Endometrium (tissue), 2 donors: ENCODE measurements around the gene SRSF6.
A peak's percentile ranks its signal among the peaks of the same experiment; 100 is the strongest.
"Not testable (repeated sequence)": the region's sequence is repeated elsewhere in the genome, so short reads cannot be mapped to it uniquely, and the experiment has no call there.

Experiments used
- FAIRE-seq: peaks from 2 replicates; lab custom pipeline; 2012; peaks lifted over from hg19 to GRCh38; lab: Jason Lieb, UNC
- donor health status: control.
- donor health status: control.

Gene SRSF6

DNA sequence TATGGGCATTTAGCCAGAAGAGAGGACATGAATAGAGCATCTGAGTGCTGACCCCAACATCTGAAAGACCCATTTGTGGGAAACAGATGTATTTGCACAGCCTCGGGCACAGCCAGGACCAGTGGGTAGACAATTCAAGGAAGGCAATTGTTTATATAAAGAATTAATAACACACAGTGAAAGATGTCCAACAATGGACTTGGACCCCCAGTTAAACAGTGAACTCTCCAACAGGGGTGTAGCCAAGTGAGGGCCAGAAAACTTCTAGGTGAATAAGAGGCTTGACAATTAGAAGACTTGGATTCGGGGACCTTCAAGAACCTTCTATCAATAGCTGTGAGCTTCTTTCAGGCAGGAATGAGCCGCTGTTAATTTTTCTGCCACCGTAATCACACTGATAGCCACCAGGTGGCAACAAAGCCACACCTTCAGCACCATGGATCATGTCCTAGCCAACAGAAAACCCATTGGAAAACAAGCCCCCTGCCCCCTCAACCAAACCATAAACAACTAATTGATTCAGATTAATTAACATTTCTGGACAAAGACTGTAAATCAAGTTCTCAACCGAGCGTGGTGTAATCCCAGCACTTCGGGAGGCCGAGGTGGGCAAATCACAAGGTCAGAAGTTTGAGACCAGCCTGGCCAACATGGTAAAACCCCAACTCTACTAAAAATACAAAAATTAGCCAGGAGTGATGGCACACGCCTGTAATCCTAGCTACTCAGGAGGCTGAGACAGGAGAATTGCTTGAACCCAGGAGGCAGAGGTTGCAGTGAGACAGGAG, 8.8 kb upstream of the SRSF6 start:
- no peak for FAIRE-seq

- no peak for FAIRE-seq
These were observed 6.6 kb upstream of the SRSF6 start for GRCh38 chr20:43450841-43451799.

DNA sequence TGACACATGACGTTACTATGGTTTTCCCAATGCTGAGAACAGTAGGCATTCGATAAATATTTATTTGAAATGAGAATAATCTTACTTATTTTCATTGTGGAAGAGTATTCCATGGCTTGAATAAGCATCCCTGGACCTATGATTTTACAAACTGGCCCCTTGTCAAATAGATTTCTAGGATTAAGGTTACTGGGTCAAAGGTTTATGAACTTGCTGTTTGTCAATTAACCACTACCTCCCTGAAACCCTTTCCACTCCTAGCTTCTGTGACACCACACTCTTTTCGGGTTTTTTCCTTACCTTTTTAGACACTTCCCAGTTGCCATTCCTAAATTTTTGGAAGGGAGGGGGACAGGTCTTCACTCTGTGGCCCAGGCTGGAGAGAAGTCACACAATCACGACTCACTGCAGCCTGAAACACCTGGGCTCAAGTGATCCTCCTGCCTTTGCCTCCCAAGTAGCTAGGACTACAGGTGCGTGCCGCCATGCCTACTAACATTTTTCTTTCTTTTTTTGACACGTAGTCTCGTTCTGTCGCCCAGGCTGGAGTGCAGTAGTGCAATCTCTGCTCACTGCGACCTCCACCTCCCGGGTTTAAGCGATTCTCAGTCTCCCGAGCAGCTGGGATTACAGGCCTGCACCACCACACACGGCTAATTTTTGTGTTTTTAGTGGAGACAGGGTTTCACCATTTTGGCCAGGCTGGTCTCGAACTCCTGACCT, 5.1 kb upstream of the SRSF6 start:
- no peak for FAIRE-seq

DNA sequence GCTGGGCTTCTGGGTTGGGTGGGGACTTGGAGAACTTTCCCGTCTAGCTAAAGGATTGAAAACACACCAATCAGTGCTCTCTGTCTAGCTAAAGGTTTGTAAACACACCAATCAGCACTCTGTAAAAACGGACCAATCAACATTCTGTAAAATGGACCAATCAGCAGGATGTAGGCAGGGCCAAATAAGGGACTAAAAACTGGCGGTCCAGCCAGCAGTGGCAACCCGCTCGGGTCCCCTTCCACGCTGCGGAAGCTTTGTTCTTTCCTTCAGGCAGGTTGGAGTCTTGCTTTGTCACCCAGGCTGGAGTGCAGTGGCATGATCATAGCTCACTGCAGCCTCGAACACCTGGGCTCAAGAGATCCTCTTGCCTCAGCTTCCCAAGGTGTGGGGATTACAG, 1.4 kb upstream of the SRSF6 start:
- not testable (repeated sequence) for FAIRE-seq

GRCh38 chr20:43456809-43457639, 672 bp upstream of the SRSF6 start:
- FAIRE-seq, result peak; percentile 15

- FAIRE-seq, result no peak
These were observed 777 bp downstream of the SRSF6 start for GRCh38 chr20:43458422-43458924.

DNA sequence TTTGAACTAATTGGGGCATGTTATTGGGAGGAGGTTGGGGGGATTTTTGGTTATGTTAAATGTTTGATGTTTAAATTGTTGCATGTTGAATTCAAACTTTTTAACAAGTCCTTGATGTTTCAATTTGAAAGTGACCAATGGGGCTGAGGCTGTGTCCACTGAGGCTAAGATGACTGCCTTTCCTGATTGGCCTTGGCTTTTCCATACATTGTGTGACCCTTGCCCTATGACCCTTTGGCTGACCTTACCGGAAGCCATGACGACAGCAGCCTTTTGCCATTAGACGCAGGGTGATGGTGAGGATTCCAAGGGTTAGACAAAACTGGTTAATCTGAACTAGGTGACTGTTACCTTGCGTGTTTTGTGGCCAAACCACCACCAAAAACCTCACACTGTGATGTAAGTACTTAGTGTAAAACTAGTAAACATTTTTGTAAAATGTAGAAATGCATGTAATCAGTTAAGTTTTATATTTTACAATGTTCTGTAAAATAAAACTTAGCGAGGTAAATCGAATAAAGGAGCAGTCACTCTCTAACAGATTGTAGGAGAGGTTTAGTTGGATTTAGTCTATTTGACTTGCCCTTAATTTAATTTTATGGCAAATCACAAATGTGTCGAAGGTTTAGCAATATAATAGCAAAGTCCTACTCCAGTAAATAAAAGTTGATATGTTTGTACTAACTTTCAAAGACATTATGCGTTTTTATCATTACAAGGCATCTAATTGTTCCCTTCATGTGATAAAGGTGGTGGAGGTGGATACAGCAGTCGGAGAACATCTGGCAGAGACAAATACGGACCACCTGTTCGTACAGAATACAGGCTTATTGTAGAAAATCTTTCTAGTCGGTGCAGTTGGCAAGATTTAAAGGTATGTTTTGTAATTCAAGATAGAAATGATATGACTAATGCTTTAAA, 1.6 kb downstream of the SRSF6 start:
- FAIRE-seq, result no peak

DNA sequence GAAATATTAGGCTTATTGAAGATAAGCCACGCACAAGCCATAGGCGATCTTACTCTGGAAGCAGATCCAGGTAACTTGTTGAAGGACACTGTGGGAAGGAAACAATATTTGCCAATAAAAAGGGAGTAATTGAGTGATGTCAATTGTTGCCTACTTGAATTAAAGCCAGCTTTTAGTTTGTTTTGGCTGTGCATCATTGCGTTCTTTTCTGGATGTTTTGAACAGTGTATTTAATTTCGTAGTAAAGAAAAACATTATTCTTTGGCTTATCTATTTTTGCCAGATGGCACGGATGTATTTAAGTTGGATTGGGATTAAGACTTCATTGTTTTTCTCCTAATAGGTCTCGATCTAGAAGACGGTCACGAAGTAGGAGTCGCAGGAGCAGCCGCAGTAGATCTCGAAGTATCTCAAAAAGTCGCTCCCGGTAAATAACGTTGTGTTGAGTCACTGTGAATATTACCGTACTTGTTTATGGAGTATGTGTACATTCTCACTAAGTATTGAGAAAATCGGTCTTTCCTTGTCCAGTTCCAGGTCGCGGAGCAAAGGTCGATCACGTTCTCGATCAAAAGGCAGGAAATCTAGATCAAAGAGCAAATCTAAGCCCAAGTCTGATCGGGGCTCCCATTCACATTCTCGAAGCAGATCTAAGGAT, 2.6 kb downstream of the SRSF6 start:
- no peak for FAIRE-seq

GRCh38 chr20:43460830-43461200, 3.1 kb downstream of the SRSF6 start:
- FAIRE-seq, result no peak

DNA sequence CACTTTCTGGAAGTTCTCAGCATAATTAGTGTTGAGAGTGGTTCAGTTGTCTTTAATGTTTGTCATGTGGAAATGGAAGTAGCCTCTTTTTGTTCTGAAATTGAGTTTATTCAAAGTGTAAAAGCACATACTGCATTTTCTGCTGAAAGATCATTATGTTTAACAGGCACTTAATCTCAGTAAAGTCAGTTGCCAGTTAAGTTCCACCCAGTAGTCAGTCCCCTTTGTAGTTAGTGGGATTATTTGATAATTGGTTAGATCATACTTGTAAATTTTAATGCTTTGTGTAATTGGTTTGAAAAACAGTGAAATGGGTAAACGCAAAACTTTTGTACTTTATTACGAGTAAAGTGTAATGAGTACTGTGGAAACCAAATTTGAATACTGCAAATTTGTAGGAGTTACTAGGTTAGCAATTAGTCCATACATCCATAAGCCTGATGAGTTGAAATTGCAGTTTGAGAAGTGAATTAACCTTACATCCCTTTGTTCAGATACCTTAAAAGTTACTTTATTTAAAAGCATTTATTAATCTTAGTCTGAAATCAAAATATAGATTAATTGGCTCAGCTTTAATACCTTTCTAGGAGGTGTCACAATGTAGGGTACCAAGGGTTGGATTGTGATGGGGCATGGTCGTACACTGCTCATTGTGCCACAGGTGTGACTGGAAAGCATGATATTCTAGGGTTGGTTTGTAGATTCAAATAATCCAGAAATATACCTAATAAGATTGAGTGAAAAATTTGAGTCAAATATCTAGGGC, 4.4 kb downstream of the SRSF6 start:
- no peak for FAIRE-seq

GRCh38 chr20:43462660-43463526, 5.2 kb downstream of the SRSF6 start:
- no peak for FAIRE-seq

- no peak for FAIRE-seq
These were observed 6.0 kb downstream of the SRSF6 start for GRCh38 chr20:43463527-43464218.

DNA sequence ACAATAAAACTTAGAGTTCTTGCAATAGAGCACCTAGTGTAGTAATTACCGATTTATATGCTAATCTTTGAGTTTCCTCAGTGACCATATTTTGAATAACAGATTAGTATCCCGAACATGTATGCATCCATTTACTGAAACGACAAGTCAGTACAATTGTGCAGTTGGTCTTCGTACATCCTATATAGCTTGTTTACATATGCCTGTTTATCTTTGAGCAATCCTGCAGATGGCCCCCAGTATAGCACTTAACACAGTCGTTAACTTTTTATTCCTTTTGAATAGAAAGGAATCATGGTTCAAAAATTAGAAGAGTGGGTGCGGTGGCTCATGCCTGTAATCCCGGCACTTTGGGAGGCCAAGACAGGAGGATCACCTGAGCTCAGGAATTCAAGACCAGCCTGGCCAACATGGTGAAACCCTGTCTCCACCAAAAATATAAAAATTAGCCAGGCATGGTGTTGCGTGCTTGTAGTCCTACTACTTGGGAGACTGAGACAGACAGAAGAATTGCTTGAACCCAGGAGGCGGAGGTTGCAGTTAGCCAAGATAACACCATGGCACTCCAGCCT, 6.6 kb downstream of the SRSF6 start:
- no peak for FAIRE-seq

DNA sequence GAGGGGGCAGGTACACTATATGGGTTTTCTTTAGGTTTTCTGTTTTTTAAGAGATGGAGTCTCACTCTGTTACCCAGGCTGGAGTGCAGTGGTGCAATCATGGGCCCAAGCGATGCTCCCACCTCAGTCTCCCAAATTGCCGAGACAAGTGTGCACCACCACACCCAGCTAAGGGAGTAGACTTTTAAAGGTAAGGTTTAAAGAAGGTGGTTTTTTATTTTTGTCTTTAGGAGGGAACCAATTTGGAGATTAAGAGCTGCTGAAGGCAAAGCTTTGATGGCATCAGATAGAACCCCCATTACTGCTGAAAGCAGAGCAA, 7.9 kb downstream of the SRSF6 start:
- FAIRE-seq, result no peak

GRCh38 chr20:43467589-43467988, 9.9 kb downstream of the SRSF6 start:
- no peak for FAIRE-seq

DNA sequence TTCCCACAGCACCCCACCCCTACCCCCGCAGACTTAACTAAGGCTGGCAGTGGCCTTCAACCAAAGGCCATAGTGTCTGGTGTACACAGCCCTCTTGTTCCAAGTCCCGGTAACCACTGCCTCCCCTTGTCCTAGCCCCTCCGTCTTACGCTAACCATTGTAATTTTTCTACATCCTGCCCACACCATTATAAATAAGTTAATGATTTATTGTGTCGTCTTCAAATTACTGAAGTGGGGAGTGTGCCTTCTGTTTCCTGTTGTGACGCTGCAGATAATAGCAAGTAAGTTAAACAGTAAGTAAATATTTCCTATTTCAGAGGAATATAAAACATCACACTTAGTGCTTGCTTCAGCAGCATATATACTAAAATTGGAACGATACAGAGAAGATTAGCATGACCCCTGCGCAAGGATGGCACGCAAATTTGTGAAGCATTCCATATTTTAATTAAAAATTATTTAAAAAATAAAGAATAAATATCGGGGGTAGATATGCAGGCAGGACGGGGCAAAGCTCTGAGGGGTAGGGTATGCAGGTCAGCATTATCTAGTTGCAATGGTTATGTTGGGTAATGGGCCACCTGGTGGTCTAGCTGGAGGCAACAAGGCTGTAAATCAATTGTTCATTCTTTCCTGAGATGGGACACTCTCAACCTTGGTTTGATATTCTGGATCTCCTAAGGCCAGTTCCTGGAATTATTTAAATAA, 15.1 kb downstream of the SRSF6 start:
- FAIRE-seq, result no peak

DNA sequence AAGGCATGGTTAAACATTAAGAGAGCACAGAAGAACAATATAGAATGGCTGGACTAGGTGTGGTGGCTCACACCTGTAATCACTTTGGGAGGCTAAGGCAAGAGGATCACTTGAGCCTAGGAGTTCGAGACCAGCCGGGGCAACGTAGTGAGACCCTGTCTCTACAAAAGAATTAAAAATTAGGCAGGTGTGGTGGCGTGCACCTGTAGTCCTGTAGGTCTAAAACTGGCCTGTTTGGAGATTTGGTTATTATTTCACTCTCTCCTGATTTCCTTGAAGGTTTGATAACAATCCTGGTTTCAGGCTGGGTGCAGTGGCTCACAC, 15.6 kb downstream of the SRSF6 start:
- no peak for FAIRE-seq
